WTC11 (cell line): ENCODE results near the gene ARID1A.

Experiments
- CTCF ChIP-seq: fragments of 200-600 bp; IDR thresholded peaks from 2 replicates; pipeline ENCODE4 v1.8.0; 2022; ENCODE audit warnings: antibody characterized with exemption
- MXD4 ChIP-seq: fragments of 250-450 bp; sonication (Bioruptor Pico); IDR thresholded peaks from 2 replicates; pipeline ENCODE4 v1.8.0; 2021; ENCODE audit warnings: mild to moderate bottlenecking, moderate library complexity, borderline replicate concordance
- NR1H2 ChIP-seq: sonication (generic); formaldehyde crosslinking; IDR thresholded peaks from 2 replicates; pipeline ENCODE4 v1.9.0; 2021; ENCODE audit warnings: mild to moderate bottlenecking, moderate library complexity, missing genetic modification reagents
- SP1 ChIP-seq: sonication (generic); formaldehyde crosslinking; conservative IDR thresholded peaks from 2 replicates; pipeline ENCODE4 v1.8.1; 2022; ENCODE audit warnings: missing genetic modification reagents
- USF1 ChIP-seq: sonication (generic); formaldehyde crosslinking; IDR thresholded peaks from 2 replicates; pipeline ENCODE4 v1.8.0; 2022; ENCODE audit warnings: mild to moderate bottlenecking, missing genetic modification reagents
- ZNF281 ChIP-seq: sonication (generic); formaldehyde crosslinking; IDR thresholded peaks from 2 replicates; pipeline ENCODE4 v1.8.0; 2023; ENCODE audit warnings: mild to moderate bottlenecking, missing genetic modification reagents
- ZNF396 ChIP-seq: fragments of 250-450 bp; sonication (Bioruptor Pico); IDR thresholded peaks from 2 replicates; pipeline ENCODE4 v1.8.0; 2021; ENCODE audit warnings: mild to moderate bottlenecking, moderate library complexity, borderline replicate concordance
- TF ChIP-seq, protein P1 (sequence below): sonication (generic); formaldehyde crosslinking; IDR thresholded peaks from 2 replicates; pipeline ENCODE4 v1.8.0; 2022; ENCODE audit warnings: missing genetic modification reagents
- TF ChIP-seq, protein P2 (sequence below): sonication (generic); formaldehyde crosslinking; IDR thresholded peaks from 2 replicates; pipeline ENCODE4 v1.8.1; 2023; ENCODE audit warnings: mild to moderate bottlenecking, missing genetic modification reagents, moderate library complexity
- TF ChIP-seq, protein P3 (sequence below): fragments of 250-450 bp; sonication (Bioruptor Pico); IDR thresholded peaks from 2 replicates; pipeline ENCODE4 v1.9.0; 2021; ENCODE audit warnings: mild to moderate bottlenecking, borderline replicate concordance

- TF ChIP-seq, protein P1, sequence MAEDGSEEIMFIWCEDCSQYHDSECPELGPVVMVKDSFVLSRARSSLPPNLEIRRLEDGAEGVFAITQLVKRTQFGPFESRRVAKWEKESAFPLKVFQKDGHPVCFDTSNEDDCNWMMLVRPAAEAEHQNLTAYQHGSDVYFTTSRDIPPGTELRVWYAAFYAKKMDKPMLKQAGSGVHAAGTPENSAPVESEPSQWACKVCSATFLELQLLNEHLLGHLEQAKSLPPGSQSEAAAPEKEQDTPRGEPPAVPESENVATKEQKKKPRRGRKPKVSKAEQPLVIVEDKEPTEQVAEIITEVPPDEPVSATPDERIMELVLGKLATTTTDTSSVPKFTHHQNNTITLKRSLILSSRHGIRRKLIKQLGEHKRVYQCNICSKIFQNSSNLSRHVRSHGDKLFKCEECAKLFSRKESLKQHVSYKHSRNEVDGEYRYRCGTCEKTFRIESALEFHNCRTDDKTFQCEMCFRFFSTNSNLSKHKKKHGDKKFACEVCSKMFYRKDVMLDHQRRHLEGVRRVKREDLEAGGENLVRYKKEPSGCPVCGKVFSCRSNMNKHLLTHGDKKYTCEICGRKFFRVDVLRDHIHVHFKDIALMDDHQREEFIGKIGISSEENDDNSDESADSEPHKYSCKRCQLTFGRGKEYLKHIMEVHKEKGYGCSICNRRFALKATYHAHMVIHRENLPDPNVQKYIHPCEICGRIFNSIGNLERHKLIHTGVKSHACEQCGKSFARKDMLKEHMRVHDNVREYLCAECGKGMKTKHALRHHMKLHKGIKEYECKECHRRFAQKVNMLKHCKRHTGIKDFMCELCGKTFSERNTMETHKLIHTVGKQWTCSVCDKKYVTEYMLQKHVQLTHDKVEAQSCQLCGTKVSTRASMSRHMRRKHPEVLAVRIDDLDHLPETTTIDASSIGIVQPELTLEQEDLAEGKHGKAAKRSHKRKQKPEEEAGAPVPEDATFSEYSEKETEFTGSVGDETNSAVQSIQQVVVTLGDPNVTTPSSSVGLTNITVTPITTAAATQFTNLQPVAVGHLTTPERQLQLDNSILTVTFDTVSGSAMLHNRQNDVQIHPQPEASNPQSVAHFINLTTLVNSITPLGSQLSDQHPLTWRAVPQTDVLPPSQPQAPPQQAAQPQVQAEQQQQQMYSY: no peak
- TF ChIP-seq CTCF: no peak
- TF ChIP-seq, protein P2, sequence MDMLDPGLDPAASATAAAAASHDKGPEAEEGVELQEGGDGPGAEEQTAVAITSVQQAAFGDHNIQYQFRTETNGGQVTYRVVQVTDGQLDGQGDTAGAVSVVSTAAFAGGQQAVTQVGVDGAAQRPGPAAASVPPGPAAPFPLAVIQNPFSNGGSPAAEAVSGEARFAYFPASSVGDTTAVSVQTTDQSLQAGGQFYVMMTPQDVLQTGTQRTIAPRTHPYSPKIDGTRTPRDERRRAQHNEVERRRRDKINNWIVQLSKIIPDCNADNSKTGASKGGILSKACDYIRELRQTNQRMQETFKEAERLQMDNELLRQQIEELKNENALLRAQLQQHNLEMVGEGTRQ: no peak
- TF ChIP-seq NR1H2 (CRISPR knock-in tag): no peak
- no peak for TF ChIP-seq ZNF281 (CRISPR knock-in tag)
- no peak for TF ChIP-seq SP1 (CRISPR knock-in tag)
- TF ChIP-seq USF1 (CRISPR knock-in tag): no peak
- TF ChIP-seq MXD4 (CRISPR knock-in tag): no peak
- TF ChIP-seq, protein P3, sequence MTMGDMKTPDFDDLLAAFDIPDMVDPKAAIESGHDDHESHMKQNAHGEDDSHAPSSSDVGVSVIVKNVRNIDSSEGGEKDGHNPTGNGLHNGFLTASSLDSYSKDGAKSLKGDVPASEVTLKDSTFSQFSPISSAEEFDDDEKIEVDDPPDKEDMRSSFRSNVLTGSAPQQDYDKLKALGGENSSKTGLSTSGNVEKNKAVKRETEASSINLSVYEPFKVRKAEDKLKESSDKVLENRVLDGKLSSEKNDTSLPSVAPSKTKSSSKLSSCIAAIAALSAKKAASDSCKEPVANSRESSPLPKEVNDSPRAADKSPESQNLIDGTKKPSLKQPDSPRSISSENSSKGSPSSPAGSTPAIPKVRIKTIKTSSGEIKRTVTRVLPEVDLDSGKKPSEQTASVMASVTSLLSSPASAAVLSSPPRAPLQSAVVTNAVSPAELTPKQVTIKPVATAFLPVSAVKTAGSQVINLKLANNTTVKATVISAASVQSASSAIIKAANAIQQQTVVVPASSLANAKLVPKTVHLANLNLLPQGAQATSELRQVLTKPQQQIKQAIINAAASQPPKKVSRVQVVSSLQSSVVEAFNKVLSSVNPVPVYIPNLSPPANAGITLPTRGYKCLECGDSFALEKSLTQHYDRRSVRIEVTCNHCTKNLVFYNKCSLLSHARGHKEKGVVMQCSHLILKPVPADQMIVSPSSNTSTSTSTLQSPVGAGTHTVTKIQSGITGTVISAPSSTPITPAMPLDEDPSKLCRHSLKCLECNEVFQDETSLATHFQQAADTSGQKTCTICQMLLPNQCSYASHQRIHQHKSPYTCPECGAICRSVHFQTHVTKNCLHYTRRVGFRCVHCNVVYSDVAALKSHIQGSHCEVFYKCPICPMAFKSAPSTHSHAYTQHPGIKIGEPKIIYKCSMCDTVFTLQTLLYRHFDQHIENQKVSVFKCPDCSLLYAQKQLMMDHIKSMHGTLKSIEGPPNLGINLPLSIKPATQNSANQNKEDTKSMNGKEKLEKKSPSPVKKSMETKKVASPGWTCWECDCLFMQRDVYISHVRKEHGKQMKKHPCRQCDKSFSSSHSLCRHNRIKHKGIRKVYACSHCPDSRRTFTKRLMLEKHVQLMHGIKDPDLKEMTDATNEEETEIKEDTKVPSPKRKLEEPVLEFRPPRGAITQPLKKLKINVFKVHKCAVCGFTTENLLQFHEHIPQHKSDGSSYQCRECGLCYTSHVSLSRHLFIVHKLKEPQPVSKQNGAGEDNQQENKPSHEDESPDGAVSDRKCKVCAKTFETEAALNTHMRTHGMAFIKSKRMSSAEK: no peak
- TF ChIP-seq ZNF396: no peak
Measured at GRCh38 chr1:26702680-26703038, 6.8 kb downstream of the ARID1A start.
